HEK293 (cell line): ENCODE measurements around the gene SFMBT2.

Experiments used
- CTCF ChIA-PET: fragments of 350-600 bp; formaldehyde crosslinking; extraction: SDS; loops from one replicate; lab custom pipeline; 2021; ENCODE audit warnings: antibody characterized with exemption; lab: Yijun Ruan, JAX
- POLR2A ChIA-PET: fragments of 300-600 bp; formaldehyde crosslinking; extraction: SDS; loops from one replicate; lab custom pipeline; 2020; ENCODE audit warnings: antibody characterized with exemption, inconsistent platforms; lab: Yijun Ruan, JAX
- H3K27ac ChIP-seq: fragments of 200-500 bp; sonication (Bioruptor generic); 2 replicates; pipeline ENCODE4 v1.5.1; 2014; ENCODE audit warnings: low read depth, low read length, control low read depth, inconsistent platforms; ENCODE audit errors: extremely low read depth
- H3K36me3 ChIP-seq, 2 experiments: fragments of 200-500 bp in 1 of 2; sonication (Bioruptor generic) in 1 of 2; 1 replicate in 1 of 2; 2 replicates in 1 of 2; pipeline ENCODE4 v1.5.1; 2014 to 2017; ENCODE audit warnings: inconsistent platforms in 2 of 2, low read length in 2 of 2; ENCODE audit not compliant: control insufficient read depth in 2 of 2, insufficient read depth in 1 of 2
- H3K4me1 ChIP-seq: fragments of 200-500 bp; sonication (Bioruptor generic); 2 replicates; pipeline ENCODE4 v1.5.1; 2014; ENCODE audit warnings: mild to moderate bottlenecking, low read length, inconsistent platforms; ENCODE audit not compliant: control insufficient read depth, insufficient read depth
- H3K4me3 ChIP-seq: 2 replicates; pipeline ENCODE4 v1.5.1; 2011; ENCODE audit warnings: low read depth, mild to moderate bottlenecking, control low read depth, low read length, moderate library complexity
- H3K9me3 ChIP-seq: fragments of 200-500 bp; sonication (Bioruptor generic); 2 replicates; pipeline ENCODE4 v1.5.1; 2014; ENCODE audit warnings: low read depth, low read length, inconsistent platforms; ENCODE audit not compliant: control insufficient read depth, insufficient read depth
- AEBP2 ChIP-seq: fragments of 450-650 bp; formaldehyde crosslinking; IDR thresholded peaks from 2 replicates; pipeline ENCODE4 v1.5.1; 2016; ENCODE audit warnings: missing biosample characterization, missing genetic modification characterization, borderline replicate concordance
- KLF9 ChIP-seq: fragments of 450-650 bp; formaldehyde crosslinking; IDR thresholded peaks from 2 replicates; pipeline ENCODE4 v1.5.1; 2016; ENCODE audit warnings: missing biosample characterization, missing genetic modification characterization, low read depth
- PRDM4 ChIP-seq: fragments of 450-650 bp; formaldehyde crosslinking; IDR thresholded peaks from 2 replicates; pipeline ENCODE4 v1.5.1; 2017; ENCODE audit warnings: missing biosample characterization, missing genetic modification characterization
- REPIN1 ChIP-seq: fragments of 450-650 bp; formaldehyde crosslinking; IDR thresholded peaks from 2 replicates; pipeline ENCODE4 v1.5.1; 2017; ENCODE audit warnings: missing biosample characterization, missing genetic modification characterization, low read depth
- SETDB1 ChIP-seq: IDR thresholded peaks from one replicate; pipeline ENCODE4 v1.6.1; 2017; ENCODE audit warnings: mild to moderate bottlenecking, low read length, moderate library complexity, mixed read lengths; ENCODE audit not compliant: insufficient read length
- SP3 ChIP-seq: fragments of 450-650 bp; formaldehyde crosslinking; IDR thresholded peaks from 2 replicates; pipeline ENCODE4 v1.5.1; 2016; ENCODE audit warnings: missing biosample characterization, missing genetic modification characterization
- TSHZ1 ChIP-seq: fragments of 450-650 bp; formaldehyde crosslinking; IDR thresholded peaks from 2 replicates; pipeline ENCODE4 v1.5.1; 2016; ENCODE audit warnings: missing biosample characterization, missing genetic modification characterization, borderline replicate concordance
- ZBTB44 ChIP-seq: fragments of 450-650 bp; IDR thresholded peaks from 2 replicates; pipeline ENCODE4 v1.5.1; 2018; ENCODE audit warnings: missing biosample characterization, mild to moderate bottlenecking, missing genetic modification characterization
- ZNF10 ChIP-seq: fragments of 450-650 bp; formaldehyde crosslinking; IDR thresholded peaks from 2 replicates; pipeline ENCODE4 v1.5.1; 2017; ENCODE audit warnings: missing biosample characterization, missing genetic modification characterization
- ZNF121 ChIP-seq: fragments of 450-650 bp; formaldehyde crosslinking; IDR thresholded peaks from 2 replicates; pipeline ENCODE4 v1.5.1; 2016; ENCODE audit warnings: missing biosample characterization, missing genetic modification characterization
- ZNF138 ChIP-seq: fragments of 450-650 bp; formaldehyde crosslinking; IDR thresholded peaks from 2 replicates; pipeline ENCODE4 v1.5.1; 2016; ENCODE audit warnings: missing biosample characterization, missing genetic modification characterization, borderline replicate concordance
- ZNF155 ChIP-seq: fragments of 450-650 bp; formaldehyde crosslinking; IDR thresholded peaks from 2 replicates; pipeline ENCODE4 v1.5.1; 2016; ENCODE audit warnings: missing biosample characterization, missing genetic modification characterization
- ZNF416 ChIP-seq: fragments of 450-650 bp; formaldehyde crosslinking; IDR thresholded peaks from 2 replicates; pipeline ENCODE4 v1.5.1; 2016; ENCODE audit warnings: missing biosample characterization, missing genetic modification characterization
- ZNF544 ChIP-seq: fragments of 450-650 bp; formaldehyde crosslinking; IDR thresholded peaks from 2 replicates; pipeline ENCODE4 v1.5.0; 2017; ENCODE audit warnings: missing biosample characterization, missing genetic modification characterization
- ZNF645 ChIP-seq: fragments of 450-650 bp; formaldehyde crosslinking; IDR thresholded peaks from 2 replicates; pipeline ENCODE4; 2016; ENCODE audit warnings: missing biosample characterization, missing genetic modification characterization
- ZNF670 ChIP-seq: fragments of 450-650 bp; formaldehyde crosslinking; IDR thresholded peaks from 2 replicates; pipeline ENCODE4 v1.5.1; 2016; ENCODE audit warnings: missing biosample characterization, missing genetic modification characterization, low read depth
- ZNF677 ChIP-seq: fragments of 450-650 bp; IDR thresholded peaks from 2 replicates; pipeline ENCODE4 v1.5.0; 2018; ENCODE audit warnings: missing biosample characterization, mild to moderate bottlenecking, missing genetic modification characterization, moderate library complexity
- ZNF791 ChIP-seq: fragments of 450-650 bp; formaldehyde crosslinking; IDR thresholded peaks from 2 replicates; pipeline ENCODE4 v1.5.1; 2016; ENCODE audit warnings: missing biosample characterization, missing genetic modification characterization
- ZNF792 ChIP-seq: fragments of 450-650 bp; formaldehyde crosslinking; IDR thresholded peaks from 2 replicates; pipeline ENCODE4 v1.5.1; 2016; ENCODE audit warnings: missing biosample characterization, missing genetic modification characterization

The SFMBT2 gene

GRCh38 chr10:7310076-7310475 is 100.8 kb downstream of the SFMBT2 start:
- Histone ChIP-seq H3K36me3 (peaks cover 0 to 10% of the 10 kb centered on the region in 2 experiments; a peak in 1 of 3 replicates), H3K4me3 (no peak overlapping the region), H3K4me1 (peaks cover 13% of the 10 kb centered on the region), H3K27ac (no peak overlapping the region), H3K9me3 (no peaks in the 10 kb centered on the region)
- POLR2A ChIA-PET: no interaction called here
- no peak for TF ChIP-seq KLF9 (tag by site-specific recombination)
- no peak for TF ChIP-seq ZNF544
- TF ChIP-seq ZNF677 (tag by site-specific recombination): no peak
- TF ChIP-seq ZNF645 (tag by site-specific recombination): no peak
- TF ChIP-seq ZNF138: no peak
- TF ChIP-seq TSHZ1 (tag by site-specific recombination): no peak
- TF ChIP-seq ZBTB44: no peak
- no peak for TF ChIP-seq REPIN1 (tag by site-specific recombination)
- no peak for TF ChIP-seq ZNF121 (tag by site-specific recombination)
- no peak for TF ChIP-seq ZNF792 (tag by site-specific recombination)
- TF ChIP-seq SP3 (tag by site-specific recombination): no peak
- no peak for TF ChIP-seq ZNF155
- TF ChIP-seq SETDB1: no peak
- no peak for TF ChIP-seq AEBP2 (tag by site-specific recombination)
- no peak for TF ChIP-seq ZNF416
- no peak for TF ChIP-seq PRDM4 (tag by site-specific recombination)
- CTCF ChIA-PET: no interaction called here

GRCh38 chr10:7308826-7309225 is 102.0 kb downstream of the SFMBT2 start:
- ChIA-PET CTCF (no interaction called here), POLR2A (no interaction called here)
- Histone ChIP-seq H3K4me3 (no peak overlapping the region), H3K9me3 (no peaks in the 10 kb centered on the region), H3K4me1 (peaks cover 11% of the 10 kb centered on the region), H3K36me3 (peaks cover 0 to 10% of the 10 kb centered on the region in 2 experiments; a peak in 1 of 3 replicates), H3K27ac (no peak overlapping the region)
- TF ChIP-seq ZNF791 (tag by site-specific recombination): no peak
- no peak for TF ChIP-seq ZNF670 (tag by site-specific recombination)
- peak; percentile 73 for TF ChIP-seq SETDB1
- peak; percentile 94 for TF ChIP-seq ZNF416
- peak; percentile 49; the same call in 1 of the 2 replicates for TF ChIP-seq ZNF10
